GM12878 (cell line): Measurements from ENCODE around the gene IGF2BP1. TPM values are rescaled to one million over a fixed set of nuclear protein-coding genes. Genes with fewer than 3 reads are reported as not detected.

ENCODE experiments used
- ATAC-seq: fragments of 200-7000 bp; cut with Tn5 transposase; 3 replicates; pipeline ENCODE4 v1.9.1; 2020; ENCODE audit warnings: mild to moderate bottlenecking, moderate library complexity
- BruUV-seq: library from RNA; stranded (reverse); fragments of 400-500 nt; replicated peaks from 2 replicates; lab custom pipeline; 2021; lab: Mats Ljungman, UMichigan
- CTCF ChIA-PET: fragments of 300-600 bp; sonication (Branson Sonifier 250); formaldehyde crosslinking; extraction: SDS; loops from one replicate; lab custom pipeline; 2021; ENCODE audit warnings: inconsistent platforms; lab: Yijun Ruan, JAX
- POLR2A ChIA-PET: fragments of 350-600 bp; formaldehyde crosslinking; extraction: SDS; loops from one replicate; lab custom pipeline; 2021; ENCODE audit warnings: inconsistent platforms; lab: Charles Lee
- RAD21 ChIA-PET: fragments of 300-600 bp; sonication (Branson Sonifier 250); formaldehyde crosslinking; loops from one replicate; lab custom pipeline; 2023; ENCODE audit warnings: antibody characterized with exemption; ENCODE audit not compliant: unreplicated experiment; lab: Charles Lee
- SMC1A ChIA-PET: fragments of 300-600 bp; sonication (Branson Sonifier 250); formaldehyde crosslinking; loops from one replicate; lab custom pipeline; 2023; ENCODE audit not compliant: unreplicated experiment, uncharacterized antibody; lab: Charles Lee
- DNase-seq: peaks from one replicate; pipeline ENCODE4 v3.0.0-alpha.2; 2011; ENCODE audit warnings: low read depth, low spot score
- FAIRE-seq: peaks from 3 replicates; lab custom pipeline; 2011; peaks lifted over from hg19 to GRCh38; lab: Jason Lieb, UNC
- H2AFZ ChIP-seq: 2 replicates; pipeline ENCODE4 v1.6.0; 2011; ENCODE audit warnings: low read depth, low read length, control low read depth; ENCODE audit not compliant: control insufficient read depth
- H3K27ac ChIP-seq: 2 replicates; pipeline ENCODE4 v1.5.1; 2011; ENCODE audit warnings: control low read depth; ENCODE audit not compliant: control insufficient read depth, insufficient read depth
- H3K27me3 ChIP-seq, 2 experiments: replicated peaks in 1 of 2; 2 replicates each; pipeline versions ENCODE4 v1.6.0 to v1.6.1; 2011; ENCODE audit warnings: low read length in 1 of 2; ENCODE audit not compliant: control insufficient read depth in 2 of 2, insufficient read depth in 2 of 2
- H3K36me3 ChIP-seq, 2 experiments: 2 replicates each; pipeline ENCODE4 v1.5.1; 2011; ENCODE audit warnings: low read length in 1 of 2; ENCODE audit not compliant: control insufficient read depth in 2 of 2, insufficient read depth in 2 of 2
- H3K4me1 ChIP-seq: 2 replicates; pipeline ENCODE4 v1.6.1; 2011; ENCODE audit warnings: mild to moderate bottlenecking, low read length, moderate library complexity, mixed read lengths; ENCODE audit not compliant: control insufficient read depth, insufficient read depth
- H3K4me2 ChIP-seq: 2 replicates; pipeline ENCODE4 v1.6.0; 2011; ENCODE audit warnings: control low read depth; ENCODE audit not compliant: control insufficient read depth, insufficient read depth
- H3K4me3 ChIP-seq: fragments of 200-600 bp; sonication (generic); 2 replicates; pipeline ENCODE4 v1.5.1; 2016
- H3K79me2 ChIP-seq: 2 replicates; pipeline ENCODE4 v1.6.0; 2011; ENCODE audit warnings: low read length; ENCODE audit not compliant: control insufficient read depth, insufficient read depth
- H3K9ac ChIP-seq: 2 replicates; pipeline ENCODE4 v1.8.0; 2011; ENCODE audit warnings: low read length, control low read depth, mixed read lengths; ENCODE audit not compliant: control insufficient read depth, insufficient read depth
- H3K9me3 ChIP-seq: replicated peaks from 3 replicates; pipeline ENCODE4 v1.5.1; 2011; ENCODE audit warnings: mild to moderate bottlenecking, low read length; ENCODE audit not compliant: control insufficient read depth, insufficient read depth
- H4K20me1 ChIP-seq: 2 replicates; pipeline ENCODE4 v1.6.0; 2011; ENCODE audit not compliant: control insufficient read depth, insufficient read depth
- BACH1 ChIP-seq: fragments of 450-650 bp; IDR thresholded peaks from 2 replicates; pipeline ENCODE4 v1.6.1; 2017; ENCODE audit warnings: mild to moderate bottlenecking, borderline replicate concordance
- CTCF ChIP-seq, 3 experiments: IDR thresholded peaks in 2 of 3; conservative IDR thresholded peaks in 1 of 3; 2 replicates each; pipeline ENCODE4 v1.5.1; 2011; ENCODE audit warnings: low read depth in 3 of 3, low read length in 3 of 3, mild to moderate bottlenecking in 3 of 3, control low read depth in 2 of 3, moderate library complexity in 2 of 3, inconsistent platforms in 1 of 3, mixed read lengths in 1 of 3; ENCODE audit not compliant: control insufficient read depth in 2 of 3, insufficient read depth in 1 of 3; ENCODE audit errors: extremely low read depth in 1 of 3
- GATAD2B ChIP-seq: fragments of 450-650 bp; conservative IDR thresholded peaks from 2 replicates; pipeline ENCODE4 v1.6.1; 2017; ENCODE audit warnings: low read depth, mild to moderate bottlenecking, moderate library complexity
- KAT2A ChIP-seq: conservative IDR thresholded peaks from 2 replicates; pipeline ENCODE4 v1.6.1; 2011; ENCODE audit warnings: low read depth, low read length; ENCODE audit not compliant: control insufficient read depth
- MEF2A ChIP-seq: IDR thresholded peaks from 2 replicates; pipeline ENCODE4 v1.6.1; 2011; ENCODE audit warnings: low read depth, mild to moderate bottlenecking, low read length, moderate library complexity; ENCODE audit not compliant: insufficient read depth
- MEF2B ChIP-seq: fragments of 450-650 bp; IDR thresholded peaks from 2 replicates; pipeline ENCODE4 v1.6.1; 2018; ENCODE audit warnings: mild to moderate bottlenecking, moderate library complexity; ENCODE audit not compliant: partially characterized antibody, poor library complexity, severe bottlenecking
- NFIC ChIP-seq: IDR thresholded peaks from 2 replicates; pipeline ENCODE4 v1.6.1; 2012; ENCODE audit warnings: low read depth, mild to moderate bottlenecking, inconsistent platforms, low read length, moderate library complexity
- NFYA ChIP-seq: IDR thresholded peaks from 2 replicates; pipeline ENCODE4 v1.6.1; 2011; ENCODE audit warnings: low read depth, mild to moderate bottlenecking, low read length, improper control_type of control experiment, borderline replicate concordance
- RAD21 ChIP-seq: IDR thresholded peaks from 2 replicates; pipeline ENCODE4 v1.6.1; 2011; ENCODE audit warnings: mild to moderate bottlenecking, low read depth, low read length, moderate library complexity; ENCODE audit not compliant: insufficient read depth
- RELB ChIP-seq: fragments of 450-650 bp; IDR thresholded peaks from 2 replicates; pipeline ENCODE4 v1.6.1; 2017; ENCODE audit warnings: low read depth, mild to moderate bottlenecking, moderate library complexity
- SPI1 ChIP-seq: IDR thresholded peaks from 2 replicates; pipeline ENCODE4 v1.6.1; 2011; ENCODE audit warnings: low read depth, mild to moderate bottlenecking, low read length, moderate library complexity, borderline replicate concordance; ENCODE audit not compliant: insufficient read depth
- ZSCAN29 ChIP-seq: fragments of 450-650 bp; IDR thresholded peaks from 2 replicates; pipeline ENCODE4 v1.6.1; 2017; ENCODE audit warnings: mild to moderate bottlenecking, moderate library complexity
- whole genome bisulfite sequencing: methylation state at CpG from one replicate; pipeline ENCODE4 v1.1.6; 2016; ENCODE audit warnings: low lambda C conversion rate; ENCODE audit not compliant: insufficient replicate concordance, insufficient coverage; ENCODE audit errors: missing lambda C conversion rate; 5-methylcytosine and 5-hydroxymethylcytosine counted together
- in situ Hi-C: fragments of 300-500 bp; cut with MboI; formaldehyde crosslinking; loops from 9 replicates; pipeline ENCODE4 v1.14.3; 2018; ENCODE audit warnings: mixed read lengths
- intact Hi-C: fragments of 100-400 bp; cut with micrococcal nuclease; formaldehyde crosslinking; loops from one replicate; pipeline ENCODE4 v1.14.2; 2022; ENCODE audit not compliant: unreplicated experiment
- polyA plus RNA-seq, 11 experiments: library from polyadenylated mRNA; depleted of rRNA in 4 of 11; unstranded in 6 of 11; stranded (reverse) in 5 of 11; fragments of >200 nt; fragmentation: Nextera tagmentation in 4 of 11; fragmentation: Illumina TruSeq in 1 of 11; extraction: Ambion mirVana in 4 of 11; extraction: Trizol in 1 of 11; gene quantifications; 1 replicate in 1 of 11; 2 replicates in 10 of 11; pipeline versions ENCODE4 v1.2.1 to v1.2.3, GENCODE V29; 2011 to 2016; ENCODE audit warnings: inconsistent platforms in 2 of 11, missing spikeins in 2 of 11, low read depth in 1 of 11
- total RNA-seq, 4 experiments: library from RNA; depleted of rRNA in 3 of 4; stranded (reverse); fragments of >200 nt in 3 of 4; fragmentation: Illumina TruSeq in 1 of 4; extraction: Trizol in 1 of 4; gene quantifications; 2 replicates each; pipeline versions ENCODE4 v1.2.1 to v1.2.3, GENCODE V29; 2013 to 2021

The IGF2BP1 gene
- total and polyA plus RNA-seq, 10 of the 15 experiments (the other 5 are each of a cell fraction or from before 2014, with no cell fraction given) = 0.04 to 2.4 (median 0.13) TPM; not detected in 1

- TF ChIP-seq RELB (peak; percentile 24; the same call in 1 of the 2 replicates), GATAD2B (0 out of 2 replicates have a peak, but pooled peaks have one; percentile 24), KAT2A (no peak), MEF2A (0 out of 2 replicates have a peak, but pooled peaks have one; percentile 23), NFIC (no peak), MEF2B (peak; percentile 39), NFYA (no peak), SPI1 (no peak), ZSCAN29 (no peak)
These were observed 44.3 kb upstream of the IGF2BP1 start (continued) for GRCh38 chr17:48952904-48953303.

GRCh38 chr17:48954300-48954755, 42.9 kb upstream of the IGF2BP1 start:
- H3K4me1 ChIP-seq = peaks cover 7% of the 10 kb centered on the region; the same call in 1 of the 2 replicates
- no peak for DNase-seq
- FAIRE-seq = peak; percentile 72
- POLR2A ChIA-PET = interaction anchor here (0.6 kb wide), 1 partner anchor 9 kb away, joined by 3 read pairs; the partner anchor contains the start of gene SNF8
- H3K9me3 ChIP-seq = no peaks in the 10 kb centered on the region
- peak in 2 of 3 experiments; percentile 20 to 33; a peak in 2 of 6 replicates for TF ChIP-seq CTCF (IDR thresholded peaks at IDR 0.05 in 2 of 3, conservative IDR thresholded peaks at IDR 0.05 in 1 of 3; ENCODE audit: control insufficient read depth in 2 of 3, extremely low read depth in 1 of 3, insufficient read depth in 1 of 3, low read depth in 3 of 3, low read length in 3 of 3)
- peak; percentile 57 for TF ChIP-seq RAD21
- no peak for TF ChIP-seq BACH1
- TF ChIP-seq, all 136 proteins: peak for 2
- intact Hi-C loops = no loop called here
- Histone ChIP-seq H3K4me2 (no peak overlapping the region), H3K27me3 (peaks cover 0 to 2% of the 10 kb centered on the region in 2 experiments; a peak in 2 of 4 replicates), H3K36me3 (no peaks in the 10 kb centered on the region), H3K79me2 (no peaks in the 10 kb centered on the region), H3K9ac (no peak overlapping the region), H3K27ac (no peak overlapping the region), H3K4me3 (no peak overlapping the region), H2AFZ (peak overlapping the region; percentile 39), H4K20me1 (no peaks in the 10 kb centered on the region)
- ATAC-seq = peak; percentile 62
- in situ Hi-C loops = no loop called here
- CTCF ChIA-PET = interaction anchor here (1.2 to 4.1 kb wide), 4 partner anchors 9 to 275 kb away, joined by 3 to 17 read pairs (median 6); partner anchors contain the start of gene SNF8
- no TSS peak for BruUV-seq
- RAD21 ChIA-PET = no interaction called here
- SMC1A ChIA-PET = no interaction called here
- WGBS = 21% methylated on average over 7 of the region's 7 CpGs
